Tongue (tissue), 2 donors: ENCODE results near the gene DENND5B. TPM values are rescaled to one million over a fixed set of nuclear protein-coding genes. Genes with fewer than 3 reads are reported as not detected.
"Not testable (repeated sequence)": the region's sequence is repeated elsewhere in the genome, so short reads cannot be mapped to it uniquely, and the experiment has no call there.

Experiments
- DNase-seq: peaks from one replicate; pipeline ENCODE4 v3.0.0-alpha.2; 2015
- total RNA-seq: library from RNA; depleted of rRNA; stranded (reverse); fragments of >200 nt; gene quantifications from one replicate; pipeline ENCODE4 v1.2.3, GENCODE V29; 2014

DENND5B gene
- total RNA-seq, 1 donor from 2014 or later = 42.0 TPM

- no peak for DNase-seq
Observed at GRCh38 chr12:31471051-31471450, 119.9 kb downstream of the DENND5B start.

GRCh38 chr12:31470459-31470858, 120.5 kb downstream of the DENND5B start:
- no peak for DNase-seq

GRCh38 chr12:31466768-31467167, 124.2 kb downstream of the DENND5B start:
- no peak for DNase-seq

GRCh38 chr12:31465002-31465401, 125.9 kb downstream of the DENND5B start:
- no peak for DNase-seq

- DNase-seq = no peak
Observed at GRCh38 chr12:31460024-31460423, 130.9 kb downstream of the DENND5B start.

- peak; percentile 8 for DNase-seq
Observed at GRCh38 chr12:31456562-31456961, 134.4 kb downstream of the DENND5B start.

GRCh38 chr12:31444736-31445135, 146.2 kb downstream of the DENND5B start:
- no peak for DNase-seq

GRCh38 chr12:31440586-31440985, 150.3 kb downstream of the DENND5B start:
- DNase-seq = no peak

GRCh38 chr12:31440134-31440533, 150.8 kb downstream of the DENND5B start:
- DNase-seq = no peak

GRCh38 chr12:31431721-31432240, 159.2 kb downstream of the DENND5B start:
- peak; percentile 9 for DNase-seq

- no peak for DNase-seq
Observed at GRCh38 chr12:31423405-31423804, 167.5 kb downstream of the DENND5B start.

GRCh38 chr12:31412292-31412801, 178.6 kb downstream of the DENND5B start:
- no peak for DNase-seq

- DNase-seq = no peak
Observed at GRCh38 chr12:31408763-31409162, 182.2 kb downstream of the DENND5B start.

GRCh38 chr12:31407562-31407961, 183.4 kb downstream of the DENND5B start:
- DNase-seq = no peak

- DNase-seq = no peak
Observed at GRCh38 chr12:31406345-31406744, 184.6 kb downstream of the DENND5B start.

- DNase-seq = no peak
Observed at GRCh38 chr12:31405021-31405420, 185.9 kb downstream of the DENND5B start.

- DNase-seq = peak; percentile 87
Observed at GRCh38 chr12:31403099-31403607, 187.8 kb downstream of the DENND5B start.

- DNase-seq = no peak
Observed at GRCh38 chr12:31393004-31393550, 197.9 kb downstream of the DENND5B start.

- DNase-seq = no peak
Observed at GRCh38 chr12:31390991-31391390, 199.9 kb downstream of the DENND5B start.

- DNase-seq = no peak
Observed at GRCh38 chr12:31388713-31389112, 202.2 kb downstream of the DENND5B start.

GRCh38 chr12:31387466-31387865, 203.5 kb downstream of the DENND5B start:
- DNase-seq = no peak

GRCh38 chr12:31387011-31387410, 203.9 kb downstream of the DENND5B start:
- no peak for DNase-seq

GRCh38 chr12:31386364-31386777, 204.6 kb downstream of the DENND5B start:
- DNase-seq = no peak

- DNase-seq = not testable (repeated sequence)
Observed at GRCh38 chr12:31377210-31377609, 213.7 kb downstream of the DENND5B start.
